ENCODE results near the gene SFTPA1.
"Not testable (repeated sequence)": the region's sequence is repeated elsewhere in the genome, so short reads cannot be mapped to it uniquely, and the experiment has no call there.

SFTPA1 gene

GRCh38 chr10:79611193-79611976 is 646 bp downstream of the SFTPA1 start:
- peak; percentile 7 for DNase-seq (ENCODE audit: low read depth)

DNA sequence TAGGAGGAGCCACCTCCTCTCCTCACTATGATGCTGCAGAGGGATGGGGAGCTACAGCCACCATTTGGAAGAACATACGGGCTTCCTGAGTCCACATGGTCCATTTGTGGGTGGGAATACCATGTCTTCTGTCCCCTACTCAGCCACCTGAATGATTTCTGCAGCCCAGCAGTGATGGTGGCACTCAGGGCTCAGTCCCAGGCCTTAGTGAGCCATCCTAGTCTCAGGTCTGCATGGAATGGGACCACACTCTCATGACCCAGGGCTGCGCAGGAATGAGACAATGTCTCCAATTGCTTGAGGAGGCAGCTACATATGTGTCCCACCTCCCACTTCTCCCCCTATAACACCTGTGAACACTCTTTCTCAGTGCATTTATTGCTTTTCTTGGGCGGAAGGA is 4.8 kb downstream of the SFTPA1 start:
- DNase-seq (ENCODE audit: low read depth): no peak

DNA sequence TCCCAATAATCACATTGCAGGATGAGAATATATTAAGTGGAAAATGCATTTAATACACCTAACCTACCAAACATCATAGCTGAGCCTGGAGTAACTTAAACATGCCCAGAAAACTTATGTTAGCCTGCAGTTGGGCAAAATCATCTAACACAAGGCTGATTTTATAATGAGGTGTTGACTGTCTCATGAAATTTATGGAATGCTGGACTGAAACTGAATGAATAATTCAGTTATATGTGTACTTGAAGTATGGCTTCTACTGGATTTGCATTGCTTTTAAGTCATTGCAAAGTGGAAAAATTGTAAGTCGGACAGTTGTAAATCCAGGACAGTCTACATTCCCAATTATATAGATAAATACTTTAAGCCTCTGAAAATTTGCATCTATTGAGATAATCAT is 5.4 kb downstream of the SFTPA1 start:
- DNase-seq (ENCODE audit: low read depth): no peak

- not testable (repeated sequence) for DNase-seq (ENCODE audit: low read depth)
Measured at GRCh38 chr10:79623663-79624062, 12.9 kb downstream of the SFTPA1 start.

DNA sequence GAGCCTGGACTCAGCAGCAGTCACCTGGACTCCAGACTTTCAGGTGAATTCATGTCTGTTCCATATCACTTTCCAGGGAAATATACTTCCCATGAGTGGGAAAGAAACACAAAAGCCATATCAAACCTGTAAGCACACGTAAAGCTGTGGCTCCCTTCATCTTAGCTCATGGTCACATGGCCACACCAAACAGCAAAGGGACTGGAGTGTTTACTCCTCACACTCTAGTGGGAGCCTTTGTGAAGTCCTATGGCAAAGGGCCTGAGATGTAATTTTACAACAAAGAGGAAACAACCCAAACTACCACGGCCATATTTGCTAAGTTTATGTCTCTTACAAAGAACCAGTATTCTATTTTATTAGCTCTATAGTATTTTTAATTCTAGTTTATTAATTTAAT is 16.3 kb downstream of the SFTPA1 start:
- DNase-seq (ENCODE audit: low read depth): no peak

GRCh38 chr10:79628083-79628482 is 17.3 kb downstream of the SFTPA1 start:
- DNase-seq (ENCODE audit: low read depth): no peak

DNA sequence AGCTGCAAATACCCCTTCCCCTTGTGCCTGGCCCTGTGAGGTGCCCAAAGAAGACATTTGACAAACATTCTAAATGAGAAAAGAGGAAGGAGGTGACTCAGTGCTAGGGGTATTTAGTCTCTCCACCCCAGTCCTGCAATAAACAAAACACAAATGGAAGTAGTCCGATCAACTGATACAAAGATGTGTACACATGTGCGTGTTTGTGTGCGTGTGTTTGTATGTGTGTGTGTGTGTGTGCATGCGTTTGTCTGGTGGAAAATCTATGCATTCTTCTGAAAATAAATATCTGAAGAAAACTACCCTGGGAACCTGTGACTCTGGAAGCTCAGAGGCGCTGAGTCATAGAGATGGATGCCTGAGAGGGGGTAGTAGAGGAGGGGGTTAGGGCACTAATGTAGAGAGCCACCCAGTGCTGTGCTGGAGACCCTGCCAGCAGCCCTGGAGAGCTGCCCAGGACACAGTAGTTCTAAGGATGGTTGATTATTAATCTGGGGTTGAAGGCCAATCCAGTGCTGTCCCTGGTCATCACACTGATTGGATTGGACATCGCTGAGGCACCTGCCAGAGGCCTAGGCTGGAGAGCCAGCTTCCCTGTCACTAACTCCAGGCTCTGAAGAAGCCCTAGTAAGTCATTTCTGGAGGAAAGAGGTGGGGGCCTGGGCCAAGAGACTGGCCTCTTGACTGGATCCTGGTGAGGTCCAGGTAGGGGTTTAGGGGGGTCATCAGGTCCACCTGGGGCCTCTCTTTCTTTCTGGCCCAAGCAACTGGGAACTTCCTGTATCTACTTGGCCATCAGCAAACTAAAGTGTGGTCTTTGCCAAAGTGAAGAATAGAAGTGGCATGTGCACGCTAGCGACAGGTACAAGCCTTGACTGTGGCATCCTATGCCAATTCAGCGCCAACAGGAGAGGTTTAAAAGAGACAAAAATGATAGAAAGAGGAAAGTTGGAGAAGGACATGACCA is 18.5 kb downstream of the SFTPA1 start:
- DNase-seq (ENCODE audit: low read depth): no peak

DNA sequence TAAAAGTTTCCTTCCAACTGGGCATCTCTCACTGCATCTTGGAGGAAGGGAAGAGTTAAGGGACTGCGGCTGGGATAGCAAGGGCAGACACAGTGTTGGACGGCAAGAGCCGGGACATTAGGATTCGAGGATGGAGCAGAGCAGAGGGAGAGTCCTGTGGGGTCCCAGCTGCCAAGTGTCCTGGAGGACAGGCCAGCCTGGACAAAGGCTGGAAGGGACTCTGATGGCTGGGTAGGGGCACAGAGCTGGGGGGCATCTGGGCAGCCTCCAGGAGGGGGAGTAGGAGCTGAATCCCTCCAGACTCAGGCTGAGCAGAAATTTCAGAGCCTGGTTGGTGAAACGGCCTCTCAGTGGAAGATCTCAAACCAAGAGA is 19.2 kb downstream of the SFTPA1 start:
- DNase-seq (ENCODE audit: low read depth): no peak

- DNase-seq (ENCODE audit: low read depth): not testable (repeated sequence)
Measured at GRCh38 chr10:79636654-79637199, 26.0 kb downstream of the SFTPA1 start.

GRCh38 chr10:79638318-79638717 is 27.6 kb downstream of the SFTPA1 start:
- DNase-seq (ENCODE audit: low read depth): no peak

- not testable (repeated sequence) for DNase-seq (ENCODE audit: low read depth)
Measured at GRCh38 chr10:79652695-79653094, 42.0 kb downstream of the SFTPA1 start.

GRCh38 chr10:79663287-79663686 is 52.5 kb downstream of the SFTPA1 start:
- not testable (repeated sequence) for DNase-seq (ENCODE audit: low read depth)

DNA sequence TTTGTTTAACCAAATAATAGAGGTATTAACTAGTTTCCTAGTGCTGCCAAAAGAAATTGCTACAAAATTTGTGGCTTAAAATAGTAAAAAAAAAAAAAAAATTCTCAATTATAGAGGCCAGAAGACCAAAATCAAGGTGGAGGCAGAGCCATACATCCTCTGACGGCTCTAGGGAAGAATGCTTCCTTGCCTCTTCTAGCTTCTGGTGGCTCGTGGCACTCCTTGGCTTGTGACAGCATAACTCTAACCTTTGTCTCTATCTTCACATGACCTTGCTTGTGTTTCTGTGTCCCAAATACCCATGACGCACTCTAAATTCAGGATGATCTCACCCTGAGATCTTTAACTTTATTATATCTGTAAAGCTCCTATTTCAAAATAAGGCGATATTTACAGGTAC is 53.9 kb downstream of the SFTPA1 start:
- not testable (repeated sequence) for DNase-seq (ENCODE audit: low read depth)

Measured in amniotic epithelial cell (primary cell).